Ascending aorta (tissue), 2 donors: Measurements from ENCODE around the gene CA6. TPM values are rescaled to one million over a fixed set of nuclear protein-coding genes. Genes with fewer than 3 reads are reported as not detected.
A peak's percentile ranks its signal among the peaks of the same experiment; 100 is the strongest.

ENCODE experiments used
- DNase-seq, 2 donors: peaks; one replicate each; pipeline ENCODE4 v3.0.0-alpha.2; 2019; ENCODE audit warnings: low spot score in 2 of 2
- H3K27ac ChIP-seq, 2 donors: fragments of 200-600 bp; sonication (generic); one replicate each; pipeline ENCODE4 v1.5.1; 2016 to 2017; ENCODE audit warnings: mild to moderate bottlenecking in 1 of 2
- H3K27me3 ChIP-seq: fragments of 200-600 bp; sonication (generic); one replicate; pipeline ENCODE4 v1.5.1; 2017
- H3K36me3 ChIP-seq, 2 donors: fragments of 200-600 bp; sonication (generic); one replicate each; pipeline ENCODE4 v1.5.1; 2016
- H3K4me1 ChIP-seq, 2 donors: fragments of 200-600 bp; sonication (generic); one replicate each; pipeline ENCODE4 v1.5.1; 2016 to 2017; ENCODE audit warnings: mild to moderate bottlenecking in 1 of 2
- H3K4me3 ChIP-seq, 2 donors: fragments of 200-600 bp; sonication (generic); one replicate each; pipeline ENCODE4 v1.5.1; 2016 to 2017; ENCODE audit warnings: mild to moderate bottlenecking in 1 of 2
- H3K9me3 ChIP-seq, 2 donors: fragments of 200-600 bp; sonication (generic); one replicate each; pipeline ENCODE4 v1.5.1; 2016
- intact Hi-C: fragments of 100-400 bp; cut with DNase I; formaldehyde crosslinking; loops from one replicate; pipeline ENCODE4 v1.15.1; 2023
- total RNA-seq: library from RNA; depleted of rRNA; stranded (reverse); fragments of >200 nt; gene quantifications from one replicate; pipeline ENCODE4 v1.1.0, GENCODE V29; 2016
- TF ChIP-seq, protein P1 (sequence below), 3 experiments: fragments of 200-600 bp in 2 of 3; fragments of 450-650 bp in 1 of 3; sonication (generic) in 2 of 3; IDR thresholded peaks; one replicate each; pipeline ENCODE4 v1.5.1; 2016 to 2019; ENCODE audit warnings: antibody characterized with exemption in 3 of 3, mild to moderate bottlenecking in 1 of 3, moderate library complexity in 1 of 3

Gene CA6
- total RNA-seq, 1 donor from 2014 or later = not detected

- Histone ChIP-seq H3K27ac (no peak overlapping the region), H3K4me3 (no peak overlapping the region), H3K36me3 (no peaks in the 10 kb centered on the region), H3K9me3 (no peaks in the 10 kb centered on the region), H3K27me3 (no peaks in the 10 kb centered on the region), H3K4me1 (peaks cover 0 to 6% of the 10 kb centered on the region in 2 donors)
- no peak for DNase-seq
- TF ChIP-seq, protein P1, sequence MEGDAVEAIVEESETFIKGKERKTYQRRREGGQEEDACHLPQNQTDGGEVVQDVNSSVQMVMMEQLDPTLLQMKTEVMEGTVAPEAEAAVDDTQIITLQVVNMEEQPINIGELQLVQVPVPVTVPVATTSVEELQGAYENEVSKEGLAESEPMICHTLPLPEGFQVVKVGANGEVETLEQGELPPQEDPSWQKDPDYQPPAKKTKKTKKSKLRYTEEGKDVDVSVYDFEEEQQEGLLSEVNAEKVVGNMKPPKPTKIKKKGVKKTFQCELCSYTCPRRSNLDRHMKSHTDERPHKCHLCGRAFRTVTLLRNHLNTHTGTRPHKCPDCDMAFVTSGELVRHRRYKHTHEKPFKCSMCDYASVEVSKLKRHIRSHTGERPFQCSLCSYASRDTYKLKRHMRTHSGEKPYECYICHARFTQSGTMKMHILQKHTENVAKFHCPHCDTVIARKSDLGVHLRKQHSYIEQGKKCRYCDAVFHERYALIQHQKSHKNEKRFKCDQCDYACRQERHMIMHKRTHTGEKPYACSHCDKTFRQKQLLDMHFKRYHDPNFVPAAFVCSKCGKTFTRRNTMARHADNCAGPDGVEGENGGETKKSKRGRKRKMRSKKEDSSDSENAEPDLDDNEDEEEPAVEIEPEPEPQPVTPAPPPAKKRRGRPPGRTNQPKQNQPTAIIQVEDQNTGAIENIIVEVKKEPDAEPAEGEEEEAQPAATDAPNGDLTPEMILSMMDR (IDR thresholded peaks at IDR 0.05) = no peak
- intact Hi-C loops = no loop called here
Observed at GRCh38 chr1:9004031-9004699, 58.5 kb downstream of the CA6 start.

DNA sequence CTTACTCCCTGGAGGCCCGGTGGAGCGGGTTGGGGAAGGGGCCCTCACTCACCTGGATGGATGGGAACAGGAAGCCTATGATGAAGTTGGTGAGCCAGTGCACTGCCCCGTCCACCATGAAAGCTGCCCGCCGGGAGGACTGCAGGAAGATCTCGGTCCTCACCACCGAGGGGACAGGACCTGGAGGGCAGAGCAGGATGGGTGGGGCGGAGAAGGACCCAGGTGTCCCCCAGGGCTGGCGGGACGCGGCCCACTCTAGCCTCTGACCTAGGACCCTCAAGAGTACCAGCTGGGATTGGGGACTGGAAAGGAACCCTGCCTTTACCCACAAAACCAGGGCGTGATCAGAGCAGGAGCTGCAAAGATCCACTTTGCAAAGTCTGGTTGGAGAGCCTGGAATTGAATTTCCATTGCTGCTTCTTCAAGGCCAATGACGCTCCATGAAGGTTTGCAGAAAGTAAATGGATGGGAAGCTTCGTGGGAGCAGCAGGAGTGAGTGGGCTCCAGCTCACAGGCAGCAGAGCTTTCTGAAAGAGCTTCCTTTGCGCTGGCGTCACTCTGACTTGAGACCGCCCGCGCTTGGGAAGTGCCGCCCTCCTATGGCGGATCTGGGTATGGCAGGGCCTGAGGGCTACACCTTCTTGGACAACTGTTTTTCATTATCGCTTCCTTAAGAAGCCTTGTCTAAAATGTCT, 59.2 kb downstream of the CA6 start:
- intact Hi-C loops = loop anchor here (1.0 to 5.0 kb wide), 3 partner anchors 87 to 148 kb away; no protein-coding TSS in a partner anchor

GRCh38 chr1:9005395-9005708, 59.7 kb downstream of the CA6 start:
- H3K27ac ChIP-seq = no peak overlapping the region
- intact Hi-C loops = loop anchor here (1.0 to 5.0 kb wide), 3 partner anchors 87 to 148 kb away; no protein-coding TSS in a partner anchor

More for the DNA sequence above, 59.2 kb downstream of the CA6 start:
- H3K4me1 ChIP-seq = peaks cover 0 to 6% of the 10 kb centered on the region in 2 donors
- H3K4me3 ChIP-seq = no peak overlapping the region
- no peaks in the 10 kb centered on the region for H3K9me3 ChIP-seq
- no peaks in the 10 kb centered on the region for H3K36me3 ChIP-seq
- H3K27me3 ChIP-seq = no peaks in the 10 kb centered on the region
- DNase-seq = peak in 1 of 2 donors; percentile 84
- TF ChIP-seq, protein P1 (IDR thresholded peaks at IDR 0.05) = peak; percentile 78 to 97 (median 95)
- no peak overlapping the region for H3K27ac ChIP-seq

GRCh38 chr1:9006956-9007615, 61.4 kb downstream of the CA6 start:
- H3K4me1 ChIP-seq = peaks cover 0 to 6% of the 10 kb centered on the region in 2 donors
- H3K9me3 ChIP-seq = no peaks in the 10 kb centered on the region
- H3K27ac ChIP-seq = no peak overlapping the region
- H3K36me3 ChIP-seq = no peaks in the 10 kb centered on the region
- DNase-seq = no peak
- no peak overlapping the region for H3K4me3 ChIP-seq
- H3K27me3 ChIP-seq = no peaks in the 10 kb centered on the region
- TF ChIP-seq, protein P1 (IDR thresholded peaks at IDR 0.05) = no peak
- intact Hi-C loops = loop anchor here (5.0 kb wide), 2 partner anchors 95 to 150 kb away; no protein-coding TSS in a partner anchor

More at GRCh38 chr1:9005395-9005708, 59.7 kb downstream of the CA6 start:
- Histone ChIP-seq H3K9me3 (no peaks in the 10 kb centered on the region), H3K4me1 (peaks cover 0 to 6% of the 10 kb centered on the region in 2 donors), H3K36me3 (no peaks in the 10 kb centered on the region), H3K27me3 (no peaks in the 10 kb centered on the region), H3K4me3 (no peak overlapping the region)
- DNase-seq = no peak
- TF ChIP-seq, protein P1 (IDR thresholded peaks at IDR 0.05) = no peak

- intact Hi-C loops = loop anchor here (5.0 kb wide), 2 partner anchors 94 to 151 kb away; no protein-coding TSS in a partner anchor
- TF ChIP-seq, protein P1 (IDR thresholded peaks at IDR 0.05) = no peak
- H3K4me1 ChIP-seq = peaks cover 0 to 6% of the 10 kb centered on the region in 2 donors
- H3K4me3 ChIP-seq = no peak overlapping the region
- H3K9me3 ChIP-seq = no peaks in the 10 kb centered on the region
- no peak overlapping the region for H3K27ac ChIP-seq
- no peaks in the 10 kb centered on the region for H3K27me3 ChIP-seq
- no peak for DNase-seq
- H3K36me3 ChIP-seq = no peaks in the 10 kb centered on the region
Observed at GRCh38 chr1:9008236-9008635, 62.6 kb downstream of the CA6 start.
